Activated CD4-positive, alpha-beta T cell treated with anti-CD3 and anti-CD28 coated beads, Interleukin-2, amount 50 U/mL, for 16 hours (primary cell): Measurements from ENCODE around the gene ANXA2.
"Not testable (repeated sequence)": the region's sequence is repeated elsewhere in the genome, so short reads cannot be mapped to it uniquely, and the experiment has no call there.

Experiments used
- DNase-seq: peaks from one replicate; pipeline ENCODE4 v3.0.0-alpha.2; 2020

Gene ANXA2

DNA sequence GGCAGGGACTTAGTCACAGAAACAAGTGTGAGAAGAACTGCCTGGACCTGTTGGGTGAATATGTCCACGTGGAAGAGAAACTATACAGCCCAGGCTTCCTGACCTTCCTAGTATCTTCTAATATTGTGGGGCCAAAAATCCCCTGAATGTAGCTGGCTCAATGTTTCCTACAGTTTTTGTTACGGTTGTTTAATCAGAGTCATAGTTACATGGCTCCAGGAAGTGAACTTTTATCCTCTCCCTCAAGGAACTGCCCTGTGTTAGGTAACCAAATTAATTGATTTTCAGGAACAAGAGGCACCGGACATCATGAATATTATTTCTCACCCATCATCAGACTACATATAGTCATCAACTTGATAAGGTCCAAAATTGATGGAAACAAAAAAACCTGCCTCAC, 59.0 kb downstream of the ANXA2 start:
- no peak for DNase-seq

DNA sequence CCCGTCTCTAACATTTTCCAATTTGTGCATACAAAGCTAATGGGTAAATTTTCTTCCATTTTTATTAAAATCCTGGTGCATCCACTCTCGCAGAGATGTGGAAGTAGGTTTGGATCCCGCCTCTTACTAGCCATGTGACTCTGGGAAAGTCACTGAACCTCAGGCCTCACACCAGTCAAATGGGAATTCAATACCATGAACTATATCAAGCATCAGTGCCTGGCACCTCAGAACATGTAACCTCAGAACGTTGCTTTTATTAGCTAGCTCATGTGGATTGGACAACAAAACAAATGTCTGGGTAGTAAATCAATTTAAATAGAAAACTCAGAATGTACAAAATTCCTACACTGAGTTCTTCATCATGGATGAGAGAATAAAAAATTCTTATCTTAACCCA, 60.7 kb downstream of the ANXA2 start:
- no peak for DNase-seq

DNA sequence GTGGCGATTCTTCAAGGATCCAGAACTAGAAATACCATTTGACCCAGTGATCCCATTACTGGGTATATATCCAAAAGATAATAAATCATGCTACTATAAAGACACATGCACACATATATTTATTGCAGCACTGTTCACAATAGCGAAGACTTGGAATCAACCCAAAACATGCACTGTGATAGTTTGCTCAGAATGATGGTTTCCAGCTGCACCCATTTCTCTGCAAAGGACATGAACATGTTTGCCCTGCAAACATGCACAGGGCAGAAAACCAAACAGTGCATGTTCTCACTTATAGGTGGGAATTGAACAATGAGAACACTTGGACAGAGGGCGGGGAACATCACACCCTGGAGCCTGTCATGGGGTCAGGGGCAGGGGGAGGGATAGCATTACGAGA, 62.5 kb downstream of the ANXA2 start:
- not testable (repeated sequence) for DNase-seq

DNA sequence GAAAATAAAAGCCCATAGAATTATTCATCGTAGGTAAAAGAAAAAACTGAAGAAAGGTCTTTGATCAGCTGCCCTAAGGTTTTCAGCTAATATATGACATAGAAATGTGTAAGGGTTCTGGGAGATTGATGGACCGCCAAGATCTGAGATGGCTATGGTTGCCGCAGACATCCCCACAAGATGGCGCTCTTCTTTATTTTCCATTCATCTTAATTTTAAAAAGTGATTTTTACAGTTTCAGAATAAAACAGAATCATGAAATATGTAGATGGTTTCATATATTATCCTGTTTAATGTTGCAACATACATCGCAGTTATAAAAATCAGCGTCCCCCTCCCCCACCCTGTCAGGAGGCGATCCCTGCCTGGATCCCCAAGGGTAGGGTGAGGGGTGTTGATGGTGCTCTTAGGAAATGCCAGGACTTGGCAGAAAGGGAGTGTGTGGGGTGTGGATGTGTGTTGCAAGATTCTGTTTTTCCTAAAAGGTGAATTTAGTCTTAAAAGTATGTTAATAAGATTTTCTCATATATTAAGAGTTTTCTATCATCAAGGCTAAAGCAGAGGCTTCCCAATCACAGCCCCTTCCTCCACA, 68.8 kb downstream of the ANXA2 start:
- DNase-seq: peak; percentile 29

DNA sequence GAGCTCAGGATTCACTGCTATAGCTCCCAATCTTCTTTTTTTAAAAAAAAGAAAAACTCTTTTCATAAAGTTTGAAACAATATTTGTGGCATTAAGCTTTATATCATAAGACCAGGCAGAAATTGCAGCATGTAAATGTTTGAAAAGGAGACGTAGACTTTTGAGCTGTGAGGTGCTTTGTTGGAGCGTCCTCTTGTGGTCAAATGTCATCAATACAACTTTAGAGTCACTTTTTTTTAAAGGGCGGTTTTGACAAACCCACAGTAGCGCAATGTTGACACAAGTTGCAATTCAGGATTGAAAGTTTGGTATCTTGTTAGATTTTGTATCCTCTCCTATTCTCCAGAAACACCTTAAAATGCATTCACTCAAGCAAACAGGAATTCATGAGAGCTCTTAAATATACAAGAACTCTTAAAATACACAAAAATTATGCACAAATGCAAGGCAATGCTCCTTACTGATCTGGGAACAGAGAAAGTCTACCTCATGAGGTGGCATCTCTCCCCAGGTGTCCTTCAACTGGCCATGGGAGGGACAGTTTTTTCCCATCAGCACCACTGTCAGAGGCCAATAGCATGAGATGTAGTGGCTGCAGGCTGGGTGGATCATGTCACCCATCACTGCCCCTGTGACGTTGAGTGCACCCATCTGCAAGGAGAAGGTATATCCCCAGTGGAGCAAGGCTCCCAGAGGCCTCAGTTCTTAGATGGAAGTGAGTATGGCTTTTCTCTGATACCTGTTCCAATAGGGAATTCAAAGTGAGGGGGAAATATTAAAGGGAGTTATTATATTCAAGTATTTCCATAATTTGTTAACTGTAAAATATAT, 70.7 kb downstream of the ANXA2 start:
- peak; percentile 69 for DNase-seq

DNA sequence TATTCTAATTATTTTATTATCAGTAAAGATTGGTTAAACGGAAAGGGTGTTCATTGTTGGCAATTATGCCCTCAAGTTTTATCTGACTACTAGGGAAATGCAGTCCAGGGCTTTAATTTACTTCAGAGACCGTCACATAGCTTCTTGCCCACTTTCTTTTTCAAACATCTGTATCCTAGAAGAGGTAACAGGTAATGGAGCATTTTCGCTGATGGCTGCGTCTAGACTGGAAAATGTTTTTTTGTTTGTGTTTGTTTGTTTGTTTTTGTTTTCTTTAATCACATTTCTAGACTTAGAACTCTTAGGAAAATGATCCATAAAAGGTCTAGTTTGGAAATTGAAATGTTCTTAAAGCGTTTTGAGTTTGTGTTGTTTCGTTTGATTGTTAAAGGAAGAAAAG, 71.4 kb downstream of the ANXA2 start:
- DNase-seq: no peak

DNA sequence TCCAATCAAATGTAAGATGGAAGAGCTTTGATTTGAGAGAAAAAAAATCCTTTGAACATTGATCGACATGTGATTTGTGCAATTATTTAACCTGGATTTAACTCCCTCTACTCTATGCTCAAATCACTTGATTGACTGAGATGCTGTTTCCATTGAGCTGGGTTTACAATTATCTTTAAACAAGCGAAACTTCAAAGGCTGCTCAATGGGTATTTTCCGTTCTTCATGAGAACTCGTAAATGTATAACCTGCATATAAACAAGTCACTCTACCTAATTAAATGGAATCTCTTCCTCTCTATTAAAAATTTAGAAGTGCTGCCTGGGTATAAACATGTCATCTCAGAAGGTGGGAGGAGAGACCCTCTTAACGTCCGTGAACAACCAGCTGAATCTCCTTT, 71.9 kb downstream of the ANXA2 start:
- DNase-seq: no peak

DNA sequence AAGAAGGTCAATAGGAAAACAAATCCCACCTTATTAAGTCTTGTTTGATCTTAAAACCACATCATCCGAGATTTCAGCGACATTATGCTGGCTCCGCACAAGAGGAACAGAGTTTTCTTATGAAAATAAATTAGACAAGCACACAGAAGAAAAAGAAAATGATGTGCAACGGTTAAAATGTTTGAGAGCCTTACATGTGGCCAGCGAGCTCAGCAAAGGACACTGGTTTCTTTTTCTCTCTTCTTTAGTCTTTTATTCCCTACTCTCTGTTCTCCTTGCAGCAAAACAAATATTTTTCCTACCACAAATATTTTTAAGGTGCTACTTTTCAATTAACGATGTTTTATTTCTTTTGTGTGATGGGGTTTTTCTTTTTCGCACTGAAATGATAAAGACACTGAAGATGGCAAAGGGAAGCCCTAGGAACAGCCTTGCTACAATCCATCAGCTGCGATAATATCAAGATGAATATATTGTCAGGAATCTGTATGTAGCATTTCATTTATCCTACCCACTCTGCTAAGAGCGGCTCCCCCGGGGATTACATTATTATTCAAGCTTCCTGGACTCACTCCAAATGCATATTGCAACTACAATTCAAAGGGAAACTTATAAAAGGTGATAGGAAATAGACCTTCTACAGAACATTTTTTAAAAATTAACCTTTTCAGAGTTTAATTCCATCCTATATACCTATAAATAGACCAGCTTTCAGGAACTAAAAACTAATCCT, 72.9 kb downstream of the ANXA2 start:
- no peak for DNase-seq

DNA sequence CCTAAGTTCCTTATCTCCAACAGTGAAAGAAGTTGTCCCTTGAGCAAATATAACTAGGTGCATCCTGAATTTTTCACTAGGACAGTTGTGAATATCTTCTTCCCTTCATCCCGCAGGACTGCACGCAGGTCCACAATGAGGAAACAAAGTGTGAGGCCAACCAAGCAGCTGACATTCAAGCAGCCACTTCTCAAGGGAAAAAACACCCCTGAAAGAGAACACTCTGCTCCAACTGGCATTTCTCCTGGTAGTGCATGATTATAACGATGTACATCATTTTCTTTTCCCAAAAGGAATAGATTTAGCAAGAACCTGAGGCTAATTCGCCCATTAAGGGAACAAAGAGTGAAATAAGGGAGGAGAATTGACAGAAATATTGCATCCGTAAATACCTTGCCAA, 74.5 kb downstream of the ANXA2 start:
- no peak for DNase-seq

DNA sequence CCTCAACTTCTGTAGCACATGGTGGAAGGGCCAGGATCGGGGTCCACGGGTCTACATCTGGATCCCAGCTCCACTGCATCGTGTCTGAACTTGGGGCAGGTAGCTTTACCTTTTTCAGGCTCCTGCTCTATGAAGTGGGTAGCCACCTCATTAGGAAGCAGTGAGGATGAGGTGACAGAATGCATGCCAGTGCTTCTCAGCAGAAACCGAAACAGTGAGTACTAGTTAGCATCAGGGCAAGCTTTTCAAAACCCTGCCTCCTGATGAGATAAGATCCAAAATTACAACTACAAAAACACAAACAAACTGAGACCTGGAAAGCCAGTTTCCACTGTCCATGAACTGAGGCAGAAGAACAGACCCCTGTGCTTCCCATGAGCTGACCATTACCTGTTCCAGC, 77.4 kb downstream of the ANXA2 start:
- DNase-seq: no peak

DNA sequence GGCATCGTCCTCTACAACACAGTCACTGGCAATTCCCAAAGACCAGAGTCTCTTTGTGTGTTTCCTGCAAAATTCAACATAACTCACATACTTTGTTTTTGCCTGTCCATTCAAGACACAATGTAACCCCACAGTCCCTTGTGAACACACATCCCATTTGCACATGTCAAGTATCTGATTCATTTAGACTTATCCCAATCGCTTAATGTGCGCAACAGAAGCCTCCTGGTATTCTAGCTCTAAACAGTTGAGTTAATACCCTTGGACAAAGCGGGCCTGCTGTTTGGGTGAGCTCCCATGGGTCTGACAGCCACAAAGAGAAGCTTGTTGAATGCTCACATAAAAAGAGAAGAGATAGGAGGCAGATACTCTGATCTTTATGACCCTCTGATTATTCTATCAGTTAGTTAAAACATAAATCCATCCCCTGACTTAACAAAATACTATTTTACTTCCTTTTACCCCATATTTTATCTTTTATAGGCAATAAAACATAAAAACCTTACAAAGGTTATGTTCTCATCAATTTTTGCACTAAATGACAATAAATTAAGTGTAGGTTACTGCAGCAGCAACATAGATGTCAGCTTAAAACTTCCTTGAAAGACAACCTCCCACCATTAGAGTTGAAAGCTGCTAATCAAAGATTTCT, 79.4 kb downstream of the ANXA2 start:
- no peak for DNase-seq

DNA sequence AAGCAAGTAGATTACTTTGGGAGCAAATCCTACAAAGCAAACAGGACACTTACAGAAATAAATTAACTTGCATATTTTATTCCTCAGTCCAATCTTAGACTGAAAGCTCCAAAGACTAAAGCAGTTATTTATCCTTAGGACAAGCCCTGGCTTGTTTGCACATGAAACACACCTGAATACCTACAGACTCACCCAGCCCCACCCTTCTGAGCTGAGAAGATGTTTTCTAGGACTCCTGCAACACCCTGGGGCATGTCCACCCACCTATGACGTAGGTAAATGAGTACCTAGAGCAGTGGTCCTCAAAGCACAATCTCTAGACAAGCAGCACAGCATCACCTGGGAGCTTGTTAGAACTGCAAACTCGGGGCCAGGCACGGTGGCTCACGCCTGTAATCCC, 80.8 kb downstream of the ANXA2 start:
- no peak for DNase-seq

DNA sequence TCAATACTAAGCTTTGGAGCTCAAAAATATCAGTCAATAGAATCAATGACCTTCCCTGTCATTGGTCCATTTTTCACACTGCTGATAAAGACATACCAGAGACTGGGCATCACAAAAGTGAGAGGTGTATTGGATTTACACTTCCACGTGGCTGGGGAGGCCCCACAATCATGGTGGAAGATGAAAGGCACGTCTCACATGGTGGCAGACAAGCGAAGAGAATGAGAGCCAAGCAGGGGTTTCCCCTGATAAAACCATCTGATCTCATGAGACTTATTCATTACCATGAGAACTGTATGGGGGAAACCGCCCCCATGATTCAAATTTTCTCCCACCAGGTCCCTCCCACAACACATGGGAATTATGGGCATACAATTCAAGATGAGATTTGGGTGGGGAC, 81.9 kb downstream of the ANXA2 start:
- no peak for DNase-seq

DNA sequence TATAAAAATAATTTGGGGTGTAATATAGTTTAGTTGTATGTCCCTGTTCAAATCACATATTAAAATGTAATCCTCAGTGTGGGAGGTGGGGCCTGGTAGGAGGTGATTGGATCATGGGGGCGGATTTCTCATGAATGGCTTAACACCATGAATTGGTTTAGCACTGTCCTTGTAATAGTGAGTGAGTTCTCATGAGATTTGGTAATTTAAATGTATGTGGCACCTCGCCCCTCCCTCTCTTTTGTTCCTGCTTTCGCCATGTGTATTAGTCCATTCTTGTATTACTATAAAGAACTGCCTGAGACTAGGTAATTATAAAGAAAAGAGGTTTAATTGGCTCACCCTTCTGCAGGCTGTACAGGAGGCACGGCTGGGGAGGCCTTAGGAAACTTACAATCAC, 83.9 kb downstream of the ANXA2 start:
- DNase-seq: no peak

DNA sequence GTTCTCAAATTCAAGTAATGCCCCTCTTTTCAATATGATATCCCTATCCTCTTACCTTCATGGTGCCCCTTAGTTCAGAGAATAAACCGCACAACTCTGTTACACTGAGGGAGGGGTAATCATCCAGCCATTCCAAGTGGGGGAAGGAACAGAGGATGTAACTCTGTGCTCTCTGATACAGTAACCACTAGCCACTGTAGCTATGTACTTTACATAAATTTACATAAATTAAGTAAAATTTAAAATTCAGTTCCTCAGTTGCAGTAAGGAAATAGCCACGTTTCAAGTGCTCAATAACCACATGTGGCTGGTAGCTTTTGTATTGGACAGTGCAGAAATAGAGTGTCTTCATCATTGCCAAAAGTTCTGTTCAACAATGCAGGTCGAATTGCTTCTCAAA, 90.8 kb downstream of the ANXA2 start:
- no peak for DNase-seq

DNA sequence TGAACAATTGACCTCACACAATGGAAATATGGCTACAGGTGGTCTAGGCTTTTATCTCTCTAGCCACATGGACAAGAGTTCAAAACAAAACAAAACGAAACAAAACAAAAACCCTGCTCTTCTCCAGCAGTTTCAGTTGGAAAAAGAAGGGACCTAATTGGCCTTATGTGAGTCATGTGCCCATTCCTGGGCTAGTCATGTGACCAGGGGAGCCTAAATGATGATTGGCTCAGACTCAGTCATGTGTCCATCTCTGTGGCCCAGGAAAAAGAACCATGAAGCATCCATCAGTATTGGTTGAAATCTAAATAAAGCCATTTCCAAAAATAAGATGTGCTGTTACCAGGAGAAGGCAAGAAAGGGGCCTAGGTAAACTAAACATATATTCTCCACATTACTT, 96.8 kb downstream of the ANXA2 start:
- DNase-seq: no peak

DNA sequence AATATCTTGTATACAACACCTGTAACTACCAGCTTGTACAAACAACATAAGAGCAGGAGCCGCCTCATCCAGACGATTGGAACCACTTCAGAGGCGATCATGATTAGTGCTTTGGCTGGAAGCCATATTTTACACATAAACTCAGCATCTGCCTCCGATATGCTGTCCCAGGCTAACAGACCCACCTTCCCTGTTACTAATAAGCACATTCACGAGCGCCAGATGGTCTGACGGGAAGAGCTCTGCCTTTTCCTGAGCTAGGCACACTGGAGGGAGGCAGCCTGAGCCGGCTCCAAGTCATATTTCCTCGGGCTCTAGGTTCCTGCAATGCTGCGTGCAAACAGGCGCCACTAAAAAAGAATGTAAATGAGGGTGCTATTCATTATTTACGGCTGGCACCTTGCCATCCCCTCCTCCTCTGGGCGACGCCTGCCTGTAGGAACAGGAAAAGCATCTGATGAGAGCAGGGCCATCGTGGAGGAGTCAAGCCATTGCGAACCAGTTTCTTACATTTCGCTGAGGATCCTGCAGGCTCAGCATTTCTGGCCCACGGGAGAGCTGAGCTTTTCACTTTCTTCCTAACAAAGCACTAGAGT, 98.2 kb downstream of the ANXA2 start:
- DNase-seq: no peak
